ENCODE results near the gene MYO15A.

Gene MYO15A

GRCh38 chr17:18155179-18155578 is 46.6 kb downstream of the MYO15A start:
- Histone ChIP-seq H3K9me3 (ENCODE audit: insufficient read depth, low read depth, low read length) (no peaks in the 10 kb centered on the region), H3K9ac (ENCODE audit: low read depth, low read length) (no peak overlapping the region), H3K4me1 (ENCODE audit: insufficient read depth, low read length) (peaks cover 5% of the 10 kb centered on the region; the same call in 1 of the 2 replicates), H3K4me3 (ENCODE audit: low read length) (no peak overlapping the region), H3K27ac (ENCODE audit: low read length) (no peak overlapping the region), H3K36me3 (ENCODE audit: insufficient read depth, low read depth, low read length) (no peaks in the 10 kb centered on the region), H3K27me3 (ENCODE audit: insufficient read depth, low read length) (no peaks in the 10 kb centered on the region)

- Histone ChIP-seq H3K9me3 (ENCODE audit: insufficient read depth, low read depth, low read length) (no peaks in the 10 kb centered on the region), H3K27me3 (ENCODE audit: insufficient read depth, low read length) (no peaks in the 10 kb centered on the region), H3K4me1 (ENCODE audit: insufficient read depth, low read length) (peaks cover 5% of the 10 kb centered on the region; the same call in 1 of the 2 replicates), H3K36me3 (ENCODE audit: insufficient read depth, low read depth, low read length) (no peaks in the 10 kb centered on the region), H3K4me3 (ENCODE audit: low read length) (no peak overlapping the region), H3K27ac (ENCODE audit: low read length) (no peak overlapping the region), H3K9ac (ENCODE audit: low read depth, low read length) (no peak overlapping the region)
Measured at GRCh38 chr17:18156171-18156975, 47.8 kb downstream of the MYO15A start.

GRCh38 chr17:18156976-18157280 is 48.4 kb downstream of the MYO15A start:
- H3K27ac ChIP-seq (ENCODE audit: low read length), result no peak overlapping the region
- no peaks in the 10 kb centered on the region for H3K27me3 ChIP-seq (ENCODE audit: insufficient read depth, low read length)
- no peak overlapping the region for H3K4me3 ChIP-seq (ENCODE audit: low read length)
- no peaks in the 10 kb centered on the region for H3K9me3 ChIP-seq (ENCODE audit: insufficient read depth, low read depth, low read length)
- peaks cover 5% of the 10 kb centered on the region; the same call in 1 of the 2 replicates for H3K4me1 ChIP-seq (ENCODE audit: insufficient read depth, low read length)
- no peaks in the 10 kb centered on the region for H3K36me3 ChIP-seq (ENCODE audit: insufficient read depth, low read depth, low read length)
- H3K9ac ChIP-seq (ENCODE audit: low read depth, low read length), result no peak overlapping the region

- no peak overlapping the region; the same call in 1 of the 2 replicates for H3K9ac ChIP-seq (ENCODE audit: low read depth, low read length)
- H3K9me3 ChIP-seq (ENCODE audit: insufficient read depth, low read depth, low read length), result no peaks in the 10 kb centered on the region
- H3K4me3 ChIP-seq (ENCODE audit: low read length), result peak overlapping the region; percentile 64; the same call in 1 of the 2 replicates
- no peaks in the 10 kb centered on the region for H3K36me3 ChIP-seq (ENCODE audit: insufficient read depth, low read depth, low read length)
- no peaks in the 10 kb centered on the region for H3K27me3 ChIP-seq (ENCODE audit: insufficient read depth, low read length)
- peaks cover 5% of the 10 kb centered on the region; the same call in 1 of the 2 replicates for H3K4me1 ChIP-seq (ENCODE audit: insufficient read depth, low read length)
- no peak overlapping the region for H3K27ac ChIP-seq (ENCODE audit: low read length)
Measured at GRCh38 chr17:18157354-18157985, 48.9 kb downstream of the MYO15A start.

GRCh38 chr17:18158022-18158600 is 49.6 kb downstream of the MYO15A start:
- H3K9ac ChIP-seq (ENCODE audit: low read depth, low read length), result peak overlapping the region; percentile 45; the same call in 1 of the 2 replicates
- H3K36me3 ChIP-seq (ENCODE audit: insufficient read depth, low read depth, low read length), result no peaks in the 10 kb centered on the region
- H3K4me1 ChIP-seq (ENCODE audit: insufficient read depth, low read length), result peaks cover 1% of the 10 kb centered on the region; the same call in 1 of the 2 replicates
- H3K27me3 ChIP-seq (ENCODE audit: insufficient read depth, low read length), result no peaks in the 10 kb centered on the region
- peak overlapping the region; percentile 64; the same call in 1 of the 2 replicates for H3K4me3 ChIP-seq (ENCODE audit: low read length)
- H3K9me3 ChIP-seq (ENCODE audit: insufficient read depth, low read depth, low read length), result no peaks in the 10 kb centered on the region
- H3K27ac ChIP-seq (ENCODE audit: low read length), result no peak overlapping the region

GRCh38 chr17:18159551-18160120 is 51.1 kb downstream of the MYO15A start:
- Histone ChIP-seq H3K27me3 (ENCODE audit: insufficient read depth, low read length) (no peaks in the 10 kb centered on the region), H3K36me3 (ENCODE audit: insufficient read depth, low read depth, low read length) (no peaks in the 10 kb centered on the region), H3K9ac (ENCODE audit: low read depth, low read length) (no peak overlapping the region), H3K4me3 (ENCODE audit: low read length) (no peak overlapping the region), H3K27ac (ENCODE audit: low read length) (no peak overlapping the region), H3K4me1 (ENCODE audit: insufficient read depth, low read length) (no peaks in the 10 kb centered on the region; the same call in 1 of the 2 replicates), H3K9me3 (ENCODE audit: insufficient read depth, low read depth, low read length) (no peaks in the 10 kb centered on the region)

GRCh38 chr17:18160128-18160856 is 51.7 kb downstream of the MYO15A start:
- Histone ChIP-seq H3K27me3 (ENCODE audit: insufficient read depth, low read length) (no peaks in the 10 kb centered on the region), H3K4me1 (ENCODE audit: insufficient read depth, low read length) (no peaks in the 10 kb centered on the region; the same call in 1 of the 2 replicates), H3K36me3 (ENCODE audit: insufficient read depth, low read depth, low read length) (no peaks in the 10 kb centered on the region), H3K27ac (ENCODE audit: low read length) (no peak overlapping the region), H3K9me3 (ENCODE audit: insufficient read depth, low read depth, low read length) (no peaks in the 10 kb centered on the region), H3K9ac (ENCODE audit: low read depth, low read length) (no peak overlapping the region; the same call in 1 of the 2 replicates), H3K4me3 (ENCODE audit: low read length) (no peak overlapping the region)

GRCh38 chr17:18161207-18162145 is 52.9 kb downstream of the MYO15A start:
- Histone ChIP-seq H3K9ac (ENCODE audit: low read depth, low read length) (no peak overlapping the region), H3K9me3 (ENCODE audit: insufficient read depth, low read depth, low read length) (no peaks in the 10 kb centered on the region), H3K4me3 (ENCODE audit: low read length) (no peak overlapping the region), H3K27ac (ENCODE audit: low read length) (no peak overlapping the region), H3K36me3 (ENCODE audit: insufficient read depth, low read depth, low read length) (no peaks in the 10 kb centered on the region), H3K27me3 (ENCODE audit: insufficient read depth, low read length) (no peaks in the 10 kb centered on the region), H3K4me1 (ENCODE audit: insufficient read depth, low read length) (no peaks in the 10 kb centered on the region; the same call in 1 of the 2 replicates)

- Histone ChIP-seq H3K4me1 (ENCODE audit: insufficient read depth, low read length) (no peaks in the 10 kb centered on the region; the same call in 1 of the 2 replicates), H3K36me3 (ENCODE audit: insufficient read depth, low read depth, low read length) (no peaks in the 10 kb centered on the region), H3K27ac (ENCODE audit: low read length) (no peak overlapping the region), H3K9me3 (ENCODE audit: insufficient read depth, low read depth, low read length) (no peaks in the 10 kb centered on the region), H3K4me3 (ENCODE audit: low read length) (no peak overlapping the region), H3K9ac (ENCODE audit: low read depth, low read length) (no peak overlapping the region), H3K27me3 (ENCODE audit: insufficient read depth, low read length) (no peaks in the 10 kb centered on the region)
Measured at GRCh38 chr17:18163547-18163946, 55.0 kb downstream of the MYO15A start.

GRCh38 chr17:18166894-18167293 is 58.3 kb downstream of the MYO15A start:
- H3K9ac ChIP-seq (ENCODE audit: low read depth, low read length), result no peak overlapping the region
- no peak overlapping the region for H3K27ac ChIP-seq (ENCODE audit: low read length)
- H3K4me3 ChIP-seq (ENCODE audit: low read length), result no peak overlapping the region
- no peaks in the 10 kb centered on the region for H3K4me1 ChIP-seq (ENCODE audit: insufficient read depth, low read length)
- H3K9me3 ChIP-seq (ENCODE audit: insufficient read depth, low read depth, low read length), result no peaks in the 10 kb centered on the region
- no peaks in the 10 kb centered on the region for H3K36me3 ChIP-seq (ENCODE audit: insufficient read depth, low read depth, low read length)
- no peaks in the 10 kb centered on the region for H3K27me3 ChIP-seq (ENCODE audit: insufficient read depth, low read length)
